ENCODE measurements around the gene XCL1.
"Not testable (repeated sequence)": the region's sequence is repeated elsewhere in the genome, so short reads cannot be mapped to it uniquely, and the experiment has no call there.

XCL1 gene, protein sequence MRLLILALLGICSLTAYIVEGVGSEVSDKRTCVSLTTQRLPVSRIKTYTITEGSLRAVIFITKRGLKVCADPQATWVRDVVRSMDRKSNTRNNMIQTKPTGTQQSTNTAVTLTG

DNA sequence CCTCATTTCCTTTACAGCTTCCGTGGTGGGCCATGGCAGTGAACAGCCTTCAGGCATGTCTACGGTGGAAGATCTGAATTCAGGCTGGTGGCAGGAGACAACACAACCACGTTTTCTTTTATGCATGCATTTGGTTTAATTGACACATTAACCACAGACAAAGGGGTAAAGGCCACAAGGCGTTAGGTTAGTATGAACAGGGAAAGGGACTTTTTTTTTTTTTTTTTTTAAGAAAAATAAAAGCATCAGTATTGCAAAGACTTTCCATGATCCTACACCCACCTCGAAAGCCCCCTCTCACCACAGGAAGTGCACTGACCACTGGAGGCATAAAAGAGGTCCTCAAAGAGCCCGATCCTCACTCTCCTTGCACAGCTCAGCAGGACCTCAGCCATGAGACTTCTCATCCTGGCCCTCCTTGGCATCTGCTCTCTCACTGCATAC lies at the start of gene XCL1:
Gene XCL1, plus strand, starts transcription at position 361 of the 444 bp plus-strand sequence. Its CDS starts 33 bp downstream, at position 394.
- not testable (repeated sequence) for DNase-seq

DNA sequence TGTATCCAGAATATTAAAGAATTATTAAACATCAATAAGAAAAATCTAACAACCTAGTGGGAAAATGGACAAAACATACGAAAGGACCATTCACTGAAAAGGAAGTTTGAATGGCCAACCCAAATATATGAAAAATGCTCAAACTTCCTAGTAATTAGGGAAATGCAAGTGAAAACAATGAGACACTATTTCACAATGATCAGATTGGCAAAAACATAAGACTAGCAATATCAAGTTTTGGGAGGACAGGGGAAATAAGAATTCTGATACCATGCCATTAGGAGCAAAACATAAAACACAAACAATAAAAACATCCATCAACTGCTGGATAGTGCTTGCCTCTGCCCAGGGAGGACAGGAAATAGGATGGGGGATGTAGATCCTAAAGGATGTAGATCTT lies 46.9 kb upstream of the XCL1 start:
- DNase-seq: no peak

DNA sequence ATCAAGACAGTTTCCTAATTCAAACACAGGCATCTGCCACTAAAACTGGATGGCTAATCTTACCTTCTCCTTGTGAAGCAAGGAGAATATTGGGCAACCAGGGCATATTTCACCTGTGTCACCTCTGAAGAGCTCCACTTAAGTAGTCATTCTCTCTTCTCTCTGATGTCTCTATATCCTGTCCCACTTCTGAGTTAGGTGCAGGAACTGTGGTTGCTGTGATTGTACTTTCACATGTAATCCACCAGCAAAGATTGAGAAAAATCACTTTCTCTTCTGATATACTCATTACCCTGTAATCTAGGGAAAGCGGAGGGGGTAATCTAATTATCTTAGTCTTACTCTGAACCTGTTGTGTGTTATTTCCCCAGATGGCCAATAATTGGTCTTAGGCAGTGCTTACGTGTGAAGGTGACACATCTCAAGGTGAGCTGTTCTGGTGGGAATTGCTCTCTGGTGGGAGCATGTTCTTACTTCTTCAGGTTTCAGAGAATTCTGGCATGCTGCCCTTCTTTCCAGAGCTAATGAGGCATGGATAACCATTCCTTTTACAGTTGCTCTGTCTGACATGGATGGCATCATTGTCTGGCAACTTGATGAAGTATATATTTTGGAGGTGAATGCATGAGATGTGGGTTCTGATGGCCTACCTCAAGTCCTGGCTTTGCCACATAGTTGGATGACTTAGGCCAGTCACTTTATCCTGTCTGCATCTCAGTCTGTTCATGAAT lies 44.6 kb upstream of the XCL1 start:
- no peak for DNase-seq

- DNase-seq: no peak
Observed at GRCh38 chr1:168535536-168535935, 40.9 kb upstream of the XCL1 start.

DNA sequence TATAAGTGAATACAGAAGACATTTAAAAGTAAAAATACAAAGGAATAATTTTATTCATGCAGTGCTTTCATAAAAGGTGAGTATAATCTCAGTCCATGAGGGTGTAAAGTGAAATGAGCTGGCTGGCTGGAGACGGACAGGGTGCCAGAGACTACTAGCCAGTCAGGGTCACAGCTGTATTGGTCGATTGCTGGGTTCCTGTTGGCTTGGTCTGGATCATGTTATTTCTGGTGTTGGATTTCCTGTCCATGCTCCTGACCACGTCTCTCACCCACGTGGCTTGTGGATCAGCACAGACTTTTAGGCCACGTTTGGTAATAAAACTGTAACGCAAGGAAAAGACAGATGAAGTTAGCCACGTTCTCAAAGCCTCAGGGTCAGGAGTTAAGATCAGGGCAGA lies 35.6 kb upstream of the XCL1 start:
- not testable (repeated sequence) for DNase-seq

GRCh38 chr1:168542978-168543377 lies 33.4 kb upstream of the XCL1 start:
- not testable (repeated sequence) for DNase-seq

DNA sequence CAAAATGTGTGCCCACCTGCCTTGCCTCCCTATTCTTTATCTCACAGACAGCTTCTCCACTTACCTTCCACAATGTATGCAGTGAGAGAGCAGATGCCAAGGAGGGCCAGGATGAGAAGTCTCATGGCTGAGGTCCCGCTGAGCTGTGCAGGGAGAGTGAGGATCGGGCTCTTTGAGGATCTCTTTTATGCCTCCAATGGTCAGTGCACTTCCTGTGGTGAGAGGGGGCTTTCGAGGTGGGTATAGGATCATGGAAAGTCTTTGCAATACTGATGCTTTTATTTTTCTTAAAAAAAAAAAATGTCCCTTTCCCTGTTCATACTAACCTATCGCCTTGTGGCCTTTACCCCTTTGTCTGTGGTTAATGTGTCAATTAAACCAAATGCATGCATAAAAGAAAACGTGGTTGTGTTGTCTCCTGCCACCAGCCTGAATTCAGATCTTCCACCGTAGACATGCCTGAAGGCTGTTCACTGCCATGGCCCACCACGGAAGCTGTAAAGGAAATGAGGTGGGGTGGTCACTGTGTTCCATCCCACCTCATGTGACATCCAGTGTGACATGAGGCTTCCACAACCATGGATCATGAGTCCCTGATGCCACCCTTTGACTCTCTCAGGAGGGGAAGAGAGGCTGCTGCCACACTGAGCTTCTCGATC lies 32.4 kb upstream of the XCL1 start, which contains the start of gene XCL2:
Gene XCL2, minus strand, starts transcription at position 158 of the 659 bp plus-strand sequence. Its CDS starts 33 bp downstream, at position 125.
- DNase-seq: not testable (repeated sequence)

DNA sequence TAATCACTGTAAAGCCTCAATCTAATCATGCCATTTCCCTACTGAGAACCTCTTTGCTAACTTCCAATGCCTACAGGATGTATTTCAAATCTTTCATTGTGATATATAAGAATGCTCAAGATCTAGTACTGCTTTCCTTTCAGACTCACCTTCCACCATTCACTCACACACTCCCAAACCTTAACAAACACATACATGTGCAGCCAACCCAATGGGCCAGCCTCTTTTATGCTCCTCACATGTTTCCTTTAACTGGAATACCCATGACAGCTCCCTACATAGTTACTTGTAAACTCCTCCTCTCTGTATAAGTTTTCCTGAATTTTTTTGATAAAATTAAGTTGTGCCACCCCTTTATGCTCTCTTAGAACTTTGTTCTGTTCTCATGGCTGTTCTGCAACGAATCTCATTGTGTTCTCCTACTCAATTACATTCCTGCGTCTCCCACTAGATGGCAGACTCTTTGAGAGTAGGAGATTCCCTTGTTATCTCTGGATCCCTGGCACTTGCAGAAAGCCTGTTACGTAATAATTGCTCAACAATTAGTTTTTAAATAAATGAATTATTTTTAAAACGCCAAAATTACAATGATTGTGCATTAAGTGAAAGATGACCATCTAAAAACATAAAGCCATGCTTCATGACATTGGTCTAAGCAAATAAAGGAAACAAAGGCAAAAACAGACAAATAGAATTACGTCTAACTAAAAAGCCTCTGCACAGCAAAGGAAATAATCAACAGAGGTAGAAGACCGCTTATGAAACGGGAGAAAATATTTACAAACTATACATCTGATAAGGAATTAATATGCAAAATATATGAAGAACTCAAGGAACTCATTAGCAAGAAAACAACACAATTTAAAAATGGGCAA lies 30.5 kb upstream of the XCL1 start:
- DNase-seq: not testable (repeated sequence)

DNA sequence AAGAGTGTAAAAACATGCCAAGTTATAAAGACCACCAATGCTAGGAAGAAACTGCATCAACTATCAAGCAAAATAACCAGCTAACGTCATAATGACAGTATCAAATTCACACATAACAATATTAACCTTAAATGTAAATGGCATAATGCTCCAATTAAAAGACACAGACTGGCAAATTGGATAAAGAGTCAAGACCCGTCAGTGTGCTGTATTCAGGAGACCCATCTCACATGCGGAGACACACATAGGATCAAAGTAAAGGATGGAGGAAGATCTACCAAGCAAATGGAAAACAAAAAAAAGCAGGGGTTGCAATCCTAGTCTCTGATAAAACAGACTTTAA lies 29.9 kb upstream of the XCL1 start:
- not testable (repeated sequence) for DNase-seq

DNA sequence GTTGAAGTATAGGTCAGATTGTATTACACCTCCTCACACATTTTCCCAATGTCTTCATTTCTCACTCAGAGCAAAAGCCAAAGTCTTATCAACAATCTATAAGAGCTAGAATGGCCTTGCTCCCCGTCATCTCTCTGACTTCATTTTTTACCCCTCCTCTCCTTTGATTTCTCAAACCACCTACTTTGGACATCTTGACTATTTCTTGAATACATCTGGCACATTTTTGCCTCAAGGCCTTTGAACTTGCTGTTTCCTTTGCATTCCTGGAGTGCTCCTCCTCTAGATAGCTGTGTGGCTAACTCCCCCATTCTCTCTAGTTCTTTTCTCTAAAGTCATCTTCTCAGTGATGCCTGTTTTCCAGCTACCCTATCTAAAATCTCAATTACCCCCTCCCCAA lies 25.4 kb upstream of the XCL1 start:
- no peak for DNase-seq

- no peak for DNase-seq
Observed at GRCh38 chr1:168551688-168552087, 24.7 kb upstream of the XCL1 start.

- DNase-seq: no peak
Observed at GRCh38 chr1:168552961-168553360, 23.4 kb upstream of the XCL1 start.

DNA sequence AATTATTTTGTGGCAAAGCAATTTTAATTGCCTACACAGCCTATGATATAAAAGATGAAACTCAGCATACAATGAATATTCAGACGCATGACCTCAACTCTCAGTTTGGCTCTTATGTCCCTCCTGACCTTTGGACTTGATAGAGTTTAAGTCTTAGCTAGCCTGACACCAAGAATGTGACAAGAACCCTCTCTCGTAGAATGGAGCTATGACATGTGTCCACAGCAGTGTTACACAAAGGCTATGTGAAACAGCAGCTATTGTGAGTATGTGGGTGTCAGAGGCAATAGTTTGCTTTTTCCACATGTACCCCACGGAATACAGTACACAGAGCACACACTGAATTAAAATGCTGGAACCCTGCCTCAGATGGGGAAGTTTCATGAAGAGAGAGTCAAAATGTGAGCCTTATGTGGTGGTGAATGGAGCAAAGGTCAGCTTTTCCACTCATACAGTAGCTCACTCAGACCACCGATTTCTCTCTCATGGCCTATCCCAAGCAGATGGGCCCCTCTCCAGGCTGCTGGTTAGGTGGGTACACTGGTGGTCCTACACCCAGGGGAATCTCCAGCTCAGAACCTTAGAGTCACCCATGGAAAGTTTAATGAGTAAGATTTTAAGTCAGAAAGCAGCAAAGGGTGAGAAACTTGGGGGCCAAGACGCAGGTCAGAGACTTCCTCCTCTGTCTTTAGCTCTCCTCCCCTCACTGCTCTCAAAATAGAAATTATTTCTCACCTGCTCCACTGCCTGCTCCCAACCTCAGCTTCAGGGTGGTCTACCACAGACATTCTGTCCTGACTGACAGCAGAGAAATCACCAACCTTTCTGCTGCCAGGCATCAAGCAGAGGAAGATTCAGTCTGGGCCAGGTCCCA lies 22.5 kb upstream of the XCL1 start:
- DNase-seq: no peak

GRCh38 chr1:168554603-168555483 lies 21.6 kb upstream of the XCL1 start:
- DNase-seq: no peak

DNA sequence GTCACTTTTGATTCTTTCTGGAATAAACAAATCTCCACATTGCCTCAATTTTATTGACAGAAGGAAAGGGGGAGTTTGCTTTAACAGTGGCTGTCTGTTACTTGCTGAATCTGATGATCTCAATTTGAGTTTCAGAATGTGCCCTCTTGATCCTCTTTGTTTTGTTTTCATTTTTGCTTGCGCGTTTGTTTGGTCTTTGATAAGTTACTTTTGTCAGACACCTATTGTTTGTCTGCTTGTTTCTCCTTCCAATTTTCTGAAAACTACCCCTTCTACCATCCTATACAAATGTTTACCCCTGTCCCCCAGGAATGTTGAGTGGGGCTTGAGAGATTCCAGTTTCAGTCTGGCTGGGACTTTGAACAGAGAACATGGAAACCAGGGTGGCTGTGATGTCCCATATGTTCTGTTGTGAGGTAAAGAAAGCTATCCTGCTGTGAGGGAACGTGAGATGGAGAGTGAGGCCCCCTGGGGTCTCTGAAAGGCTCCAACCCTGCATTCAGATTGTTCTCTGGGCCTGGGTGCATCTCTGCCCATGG lies 20.8 kb upstream of the XCL1 start:
- no peak for DNase-seq

DNA sequence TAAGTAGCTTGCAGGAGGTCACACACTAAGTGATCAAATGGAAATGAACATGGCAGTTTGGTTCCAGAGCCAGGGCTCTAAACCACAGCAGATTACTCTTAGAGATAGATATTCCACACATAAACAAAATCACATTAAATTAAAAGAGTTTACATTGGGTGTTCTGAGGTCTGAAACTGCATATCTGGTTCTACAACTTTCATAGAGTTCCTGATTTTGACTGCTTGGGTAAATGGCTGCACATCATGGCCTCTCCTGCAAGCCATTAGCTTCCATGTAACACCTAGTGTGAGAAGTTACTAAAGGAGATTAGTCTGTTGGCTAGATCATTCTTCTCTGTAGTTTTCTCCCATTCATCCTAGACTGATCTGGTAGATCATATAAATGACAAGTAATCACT lies 19.8 kb upstream of the XCL1 start:
- DNase-seq: no peak

- no peak for DNase-seq
Observed at GRCh38 chr1:168560370-168560769, 16.0 kb upstream of the XCL1 start.

GRCh38 chr1:168561989-168562388 lies 14.4 kb upstream of the XCL1 start:
- no peak for DNase-seq

DNA sequence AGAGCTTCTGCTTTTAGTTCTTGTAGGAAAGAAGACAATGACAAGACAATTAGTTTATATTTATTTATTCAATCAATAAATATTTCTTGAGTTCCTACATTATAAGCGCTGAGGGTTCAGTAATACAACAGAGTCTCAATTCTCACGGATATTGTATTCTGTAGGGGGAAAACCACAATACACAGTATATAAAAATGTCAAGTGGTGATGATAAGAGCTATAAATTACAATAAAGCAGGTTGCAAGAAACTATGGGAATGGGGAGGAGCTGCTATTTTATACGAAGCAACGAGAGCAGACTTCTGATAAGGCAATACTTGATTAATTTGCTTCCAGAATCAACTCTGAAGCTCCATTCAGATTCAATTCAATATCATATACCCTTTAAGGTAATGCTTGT lies 10.6 kb upstream of the XCL1 start:
- no peak for DNase-seq

GRCh38 chr1:168567007-168567406 lies 9.4 kb upstream of the XCL1 start:
- DNase-seq: no peak

DNA sequence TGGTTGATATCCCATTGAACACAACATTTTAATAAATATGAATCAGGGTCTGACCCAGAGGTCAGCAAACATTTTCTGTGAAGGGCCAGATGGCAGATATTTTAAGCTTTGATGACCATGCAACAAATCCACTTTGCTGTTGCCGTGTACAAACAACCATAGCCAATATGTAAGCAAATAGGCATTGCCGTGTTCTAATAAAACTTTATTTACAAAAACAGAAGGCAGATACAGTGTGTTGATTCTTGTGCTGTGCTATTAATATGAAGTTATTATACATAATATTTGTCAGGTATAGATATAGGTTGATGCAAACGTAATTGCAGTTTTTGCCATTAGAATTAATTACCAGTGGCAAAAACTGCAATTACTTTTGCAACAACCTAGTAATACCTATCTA lies 8.8 kb upstream of the XCL1 start:
- DNase-seq: no peak

Data from femur (tissue), 1 donor.